HG03565 (cell line): ENCODE data around the gene PDE4D.

Experiments
- ATAC-seq: cut with Tn5 transposase; IDR thresholded peaks from one replicate; pipeline ENCODE4 v1.9.1; 2021; ENCODE audit warnings: mild to moderate bottlenecking, moderate library complexity; ENCODE audit not compliant: unreplicated experiment

Gene PDE4D

GRCh38 chr5:59104400-59105127 lies 789.0 kb downstream of the PDE4D start:
- no peak for ATAC-seq

- no peak for ATAC-seq
These were observed 790.2 kb downstream of the PDE4D start for GRCh38 chr5:59103303-59103702.

GRCh38 chr5:59102437-59102836 lies 791.1 kb downstream of the PDE4D start:
- no peak for ATAC-seq

- no peak for ATAC-seq
These were observed 792.7 kb downstream of the PDE4D start for GRCh38 chr5:59100875-59101274.

GRCh38 chr5:59099995-59100345 lies 793.6 kb downstream of the PDE4D start:
- ATAC-seq, result no peak

GRCh38 chr5:59099270-59099994 lies 794.1 kb downstream of the PDE4D start:
- peak; percentile 89 for ATAC-seq

- ATAC-seq, result no peak
These were observed 794.8 kb downstream of the PDE4D start for GRCh38 chr5:59098743-59099142.

GRCh38 chr5:59097712-59098111 lies 795.8 kb downstream of the PDE4D start:
- no peak for ATAC-seq

- no peak for ATAC-seq
These were observed 796.4 kb downstream of the PDE4D start for GRCh38 chr5:59097116-59097515.

- ATAC-seq, result no peak
These were observed 798.0 kb downstream of the PDE4D start for GRCh38 chr5:59095480-59095879.

GRCh38 chr5:59094864-59095263 lies 798.7 kb downstream of the PDE4D start:
- no peak for ATAC-seq

- ATAC-seq, result no peak
These were observed 800.2 kb downstream of the PDE4D start for GRCh38 chr5:59093329-59093728.

- ATAC-seq, result no peak
These were observed 800.8 kb downstream of the PDE4D start for GRCh38 chr5:59092758-59093157.

- no peak for ATAC-seq
These were observed 801.6 kb downstream of the PDE4D start for GRCh38 chr5:59091965-59092364.

- no peak for ATAC-seq
These were observed 803.2 kb downstream of the PDE4D start for GRCh38 chr5:59090323-59090722.

GRCh38 chr5:59089767-59090166 lies 803.8 kb downstream of the PDE4D start:
- no peak for ATAC-seq

- no peak for ATAC-seq
These were observed 805.0 kb downstream of the PDE4D start for GRCh38 chr5:59088546-59088945.

- no peak for ATAC-seq
These were observed 807.5 kb downstream of the PDE4D start for GRCh38 chr5:59086024-59086423.

- ATAC-seq, result no peak
These were observed 811.8 kb downstream of the PDE4D start for GRCh38 chr5:59081693-59082092.

GRCh38 chr5:59079622-59080620 lies 813.6 kb downstream of the PDE4D start:
- ATAC-seq, result no peak
